GM19240 (cell line): Measurements from ENCODE around the gene GNAZ.
A peak's percentile ranks its signal among the peaks of the same experiment; 100 is the strongest.
"Not testable (repeated sequence)": the region's sequence is repeated elsewhere in the genome, so short reads cannot be mapped to it uniquely, and the experiment has no call there.

Experiments used
- DNase-seq: peaks from one replicate; pipeline ENCODE4 v3.0.0; 2011; ENCODE audit warnings: low spot score; ENCODE audit not compliant: insufficient read length

GNAZ gene

GRCh38 chr22:23132376-23133091, 62.2 kb downstream of the GNAZ start:
- DNase-seq, result no peak

- DNase-seq, result no peak
Measured at GRCh38 chr22:23133922-23134321, 63.6 kb downstream of the GNAZ start.

GRCh38 chr22:23136991-23137390, 66.7 kb downstream of the GNAZ start:
- not testable (repeated sequence) for DNase-seq

- DNase-seq, result no peak
Measured at GRCh38 chr22:23137468-23137867, 67.1 kb downstream of the GNAZ start.

GRCh38 chr22:23137905-23138561, 67.7 kb downstream of the GNAZ start:
- DNase-seq, result peak; percentile 36

- DNase-seq, result no peak
Measured at GRCh38 chr22:23138584-23139435, 68.5 kb downstream of the GNAZ start.

GRCh38 chr22:23140385-23140784, 70.1 kb downstream of the GNAZ start:
- DNase-seq, result no peak

- no peak for DNase-seq
Measured at GRCh38 chr22:23142546-23143105, 72.3 kb downstream of the GNAZ start.

- no peak for DNase-seq
Measured at GRCh38 chr22:23143119-23143518, 72.8 kb downstream of the GNAZ start.

GRCh38 chr22:23144432-23144831, 74.1 kb downstream of the GNAZ start:
- DNase-seq, result no peak

- peak; percentile 40 for DNase-seq
Measured at GRCh38 chr22:23144932-23145877, 74.9 kb downstream of the GNAZ start, which contains the start of gene RAB36. Gene RAB36, plus strand, starts transcription at chr22:23145477. Its CDS starts 1,140 bp downstream, at chr22:23146617.

- no peak for DNase-seq
Measured at GRCh38 chr22:23145878-23146470, 75.7 kb downstream of the GNAZ start.

GRCh38 chr22:23146478-23147205, 76.3 kb downstream of the GNAZ start:
- DNase-seq, result no peak

- no peak for DNase-seq
Measured at GRCh38 chr22:23147617-23148387, 77.5 kb downstream of the GNAZ start.

- no peak for DNase-seq
Measured at GRCh38 chr22:23149743-23150238, 79.5 kb downstream of the GNAZ start.

- DNase-seq, result no peak
Measured at GRCh38 chr22:23150762-23151161, 80.4 kb downstream of the GNAZ start.

- DNase-seq, result no peak
Measured at GRCh38 chr22:23151827-23152226, 81.5 kb downstream of the GNAZ start.
